ENCODE data around the gene ALAS1.

The ALAS1 gene

GRCh38 chr3:52262447-52262846, 64.5 kb downstream of the ALAS1 start:
- peaks cover 44% of the 10 kb centered on the region for H3K36me3 ChIP-seq (ENCODE audit: insufficient read depth, low read length)
- H3K9ac ChIP-seq (ENCODE audit: low read depth, low read length): no peak overlapping the region

More at GRCh38 chr3:52262447-52262846, 64.5 kb downstream of the ALAS1 start:
- Histone ChIP-seq H3K9me3 (ENCODE audit: control insufficient read depth, insufficient read depth, low read length) (no peaks in the 10 kb centered on the region), H3K4me1 (ENCODE audit: insufficient read depth, low read length) (no peaks in the 10 kb centered on the region)
